ENCODE results near the gene PUM1. TPM values are rescaled to one million over a fixed set of nuclear protein-coding genes. Genes with fewer than 3 reads are reported as not detected.

The PUM1 gene
- total RNA-seq, 1 donor from 2014 or later = 143 TPM

- no peak for FAIRE-seq
- peaks cover 12% of the 10 kb centered on the region for H3K36me3 ChIP-seq (ENCODE audit: insufficient read depth, low read length)
- Mint-ChIP-seq H3K27me3 (ENCODE audit: low read depth, unreplicated experiment) (no peaks in the 10 kb centered on the region), H3K9me3 (ENCODE audit: unreplicated experiment) (no peaks in the 10 kb centered on the region), H3K36me3 (ENCODE audit: low read depth, unreplicated experiment) (peaks cover 7% of the 10 kb centered on the region), H3K4me3 (ENCODE audit: unreplicated experiment) (no peak overlapping the region), H3K4me1 (ENCODE audit: low read depth, unreplicated experiment) (peaks cover 49% of the 10 kb centered on the region), H3K27ac (ENCODE audit: unreplicated experiment) (no peak overlapping the region)
- peaks cover 100% of the 10 kb centered on the region for H3K79me2 ChIP-seq (ENCODE audit: insufficient read depth, low read length)
- peaks cover 99% of the 10 kb centered on the region for H4K20me1 ChIP-seq (ENCODE audit: insufficient read depth, low read length)
- TF ChIP-seq, protein P1, sequence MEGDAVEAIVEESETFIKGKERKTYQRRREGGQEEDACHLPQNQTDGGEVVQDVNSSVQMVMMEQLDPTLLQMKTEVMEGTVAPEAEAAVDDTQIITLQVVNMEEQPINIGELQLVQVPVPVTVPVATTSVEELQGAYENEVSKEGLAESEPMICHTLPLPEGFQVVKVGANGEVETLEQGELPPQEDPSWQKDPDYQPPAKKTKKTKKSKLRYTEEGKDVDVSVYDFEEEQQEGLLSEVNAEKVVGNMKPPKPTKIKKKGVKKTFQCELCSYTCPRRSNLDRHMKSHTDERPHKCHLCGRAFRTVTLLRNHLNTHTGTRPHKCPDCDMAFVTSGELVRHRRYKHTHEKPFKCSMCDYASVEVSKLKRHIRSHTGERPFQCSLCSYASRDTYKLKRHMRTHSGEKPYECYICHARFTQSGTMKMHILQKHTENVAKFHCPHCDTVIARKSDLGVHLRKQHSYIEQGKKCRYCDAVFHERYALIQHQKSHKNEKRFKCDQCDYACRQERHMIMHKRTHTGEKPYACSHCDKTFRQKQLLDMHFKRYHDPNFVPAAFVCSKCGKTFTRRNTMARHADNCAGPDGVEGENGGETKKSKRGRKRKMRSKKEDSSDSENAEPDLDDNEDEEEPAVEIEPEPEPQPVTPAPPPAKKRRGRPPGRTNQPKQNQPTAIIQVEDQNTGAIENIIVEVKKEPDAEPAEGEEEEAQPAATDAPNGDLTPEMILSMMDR (IDR thresholded peaks at IDR 0.05; ENCODE audit: insufficient read depth, low read depth, low read length) = no peak
- H3K4me3 ChIP-seq (ENCODE audit: insufficient read depth, low read depth, low read length) = no peak overlapping the region
- H3K27ac ChIP-seq (ENCODE audit: low read depth, low read length) = no peak overlapping the region
- peaks cover 9% of the 10 kb centered on the region for H3K4me1 ChIP-seq (ENCODE audit: insufficient read depth, low read length)
- no peaks in the 10 kb centered on the region for H3K9me3 ChIP-seq (ENCODE audit: insufficient read depth, low read depth, low read length)
- H3K27me3 ChIP-seq (ENCODE audit: insufficient read depth, low read length) = no peaks in the 10 kb centered on the region
- DNase-seq (ENCODE audit: low read depth) = no peak
- H3K4me2 ChIP-seq (ENCODE audit: low read length) = no peak overlapping the region
- H2AFZ ChIP-seq (ENCODE audit: low read depth, low read length) = no peak overlapping the region
- H3K9ac ChIP-seq (ENCODE audit: low read length) = no peak overlapping the region
Measured at GRCh38 chr1:31027693-31028526, 37.6 kb downstream of the PUM1 start.

GRCh38 chr1:31022259-31022658 is 43.3 kb downstream of the PUM1 start:
- Mint-ChIP-seq H3K4me3 (ENCODE audit: unreplicated experiment) (no peak overlapping the region), H3K9me3 (ENCODE audit: unreplicated experiment) (no peaks in the 10 kb centered on the region), H3K27ac (ENCODE audit: unreplicated experiment) (no peak overlapping the region), H3K4me1 (ENCODE audit: low read depth, unreplicated experiment) (peaks cover 41% of the 10 kb centered on the region), H3K36me3 (ENCODE audit: low read depth, unreplicated experiment) (peaks cover 3% of the 10 kb centered on the region), H3K27me3 (ENCODE audit: low read depth, unreplicated experiment) (no peaks in the 10 kb centered on the region)
- Histone ChIP-seq H2AFZ (ENCODE audit: low read depth, low read length) (no peak overlapping the region), H3K4me2 (ENCODE audit: low read length) (no peak overlapping the region), H3K9me3 (ENCODE audit: insufficient read depth, low read depth, low read length) (no peaks in the 10 kb centered on the region), H3K27ac (ENCODE audit: low read depth, low read length) (no peak overlapping the region), H3K9ac (ENCODE audit: low read length) (no peak overlapping the region), H3K79me2 (ENCODE audit: insufficient read depth, low read length) (peaks cover 100% of the 10 kb centered on the region), H3K27me3 (ENCODE audit: insufficient read depth, low read length) (no peaks in the 10 kb centered on the region), H3K4me1 (ENCODE audit: insufficient read depth, low read length) (no peaks in the 10 kb centered on the region), H3K4me3 (ENCODE audit: insufficient read depth, low read depth, low read length) (no peak overlapping the region), H3K36me3 (ENCODE audit: insufficient read depth, low read length) (peaks cover 7% of the 10 kb centered on the region), H4K20me1 (ENCODE audit: insufficient read depth, low read length) (peaks cover 99% of the 10 kb centered on the region)
- TF ChIP-seq, protein P1 (IDR thresholded peaks at IDR 0.05; ENCODE audit: insufficient read depth, low read depth, low read length) = no peak
- TF ChIP-seq EZH2 (IDR thresholded peaks at IDR 0.05; ENCODE audit: insufficient read depth, low read length) = no peak
- DNase-seq (ENCODE audit: low read depth) (no peak), FAIRE-seq (no peak)

Data from astrocyte (in vitro differentiated cells and primary cell).